PC-9 (cell line): ENCODE measurements around the gene SPATA16.
"Not testable (repeated sequence)": the region's sequence is repeated elsewhere in the genome, so short reads cannot be mapped to it uniquely, and the experiment has no call there.

Source experiments
- CTCF ChIP-seq: fragments of 200-600 bp; sonication (generic); conservative IDR thresholded peaks from 2 replicates; pipeline ENCODE4 v1.6.1; 2017; ENCODE audit warnings: mixed run types, antibody characterized with exemption, mild to moderate bottlenecking, moderate library complexity
- EZH2 ChIP-seq: fragments of 200-600 bp; sonication (generic); IDR thresholded peaks from 2 replicates; pipeline ENCODE4 v1.8.0; 2017; ENCODE audit warnings: antibody characterized with exemption, low read depth

GRCh38 chr3:173156533-173156932 is 15.5 kb upstream of the SPATA16 start:
- TF ChIP-seq CTCF, EZH2: not testable (repeated sequence)
